Adrenal gland (tissue), 12 donors: ENCODE measurements around the gene ENTR1. TPM values are rescaled to one million over a fixed set of nuclear protein-coding genes. Genes with fewer than 3 reads are reported as not detected.

Source experiments
- DNase-seq, 7 donors: peaks; one replicate each; pipeline ENCODE4 v3.0.0-alpha.2; 2019 to 2020
- H3K27ac ChIP-seq, 5 donors: fragments of 200-600 bp; sonication (generic) in 4 of 5; 1 replicate in 3 of 5; 2 replicates in 2 of 5; pipeline versions ENCODE4 v1.5.1 to v1.8.0; 2016 to 2020; ENCODE audit warnings: mild to moderate bottlenecking in 1 of 5
- H3K27me3 ChIP-seq: fragments of 200-600 bp; 2 replicates; pipeline ENCODE4 v1.8.0; 2021
- H3K36me3 ChIP-seq, 2 donors: fragments of 200-600 bp; replicated peaks in 1 of 2; 1 replicate in 1 of 2; 2 replicates in 1 of 2; pipeline versions ENCODE4 v1.5.1 to v1.8.0; 2018 to 2022
- H3K4me1 ChIP-seq, 2 donors: fragments of 200-600 bp; replicated peaks in 1 of 2; 1 replicate in 1 of 2; 2 replicates in 1 of 2; pipeline versions ENCODE4 v1.5.1 to v1.8.0; 2018 to 2021
- H3K4me3 ChIP-seq, 4 donors: fragments of 200-600 bp; sonication (generic) in 3 of 4; one replicate each; pipeline ENCODE4 v1.5.1; 2016 to 2018
- H3K9me3 ChIP-seq, 3 donors: fragments of 200-600 bp; sonication (generic) in 1 of 3; replicated peaks in 1 of 3; 1 replicate in 2 of 3; 2 replicates in 1 of 3; pipeline versions ENCODE4 v1.5.1 to v1.8.0; 2016 to 2021
- CTCF ChIP-seq, 6 experiments: fragments of 450-650 bp in 4 of 6; fragments of 200-600 bp in 2 of 6; sonication (generic) in 1 of 6; IDR thresholded peaks; 1 replicate in 5 of 6; 2 replicates in 1 of 6; pipeline versions ENCODE4 v1.5.1 to v1.8.0; 2016 to 2021; ENCODE audit warnings: antibody characterized with exemption in 6 of 6, mild to moderate bottlenecking in 2 of 6, moderate library complexity in 1 of 6
- POLR2A ChIP-seq, 2 donors: fragments of 450-650 bp; IDR thresholded peaks; one replicate each; pipeline ENCODE4 v1.6.1; 2017; ENCODE audit warnings: antibody characterized with exemption in 2 of 2, mild to moderate bottlenecking in 2 of 2, moderate library complexity in 1 of 2
- WGBS, 4 donors: extraction: QIAGEN DNeasy Blood & Tissue Kit in 2 of 4; methylation state at CpG; one replicate each; pipeline versions ENCODE4 v1.1.5 to v1.1.7; 2013 to 2017; 5-methylcytosine and 5-hydroxymethylcytosine counted together
- intact Hi-C, 2 donors: fragments of 100-400 bp; cut with DNase I; formaldehyde crosslinking; loops; one replicate each; pipeline versions ENCODE4 v1.14.1 to v1.15.0; 2022 to 2023
- polyA plus RNA-seq, 3 donors: library from polyadenylated mRNA; stranded (reverse); fragments of 200-250 nt in 2 of 3; fragments of 350-450 nt in 1 of 3; fragmentation: Illumina TruSeq in 1 of 3; extraction: RNeasy Lipid Tissue Mini Kit (QIAGEN cat#74804) in 1 of 3; gene quantifications; one replicate each; pipeline ENCODE4 v1.2.3, GENCODE V29; 2013 to 2014
- total RNA-seq, 9 donors: library from RNA; depleted of rRNA in 4 of 9; stranded (reverse); fragments of >200 nt in 4 of 9; fragments of 120-200 nt in 1 of 9; fragmentation: NEBNext Ultra II Directional in 1 of 9; extraction: Animal tissue kit (Norgen Biotek cat#: 25700) in 1 of 9; gene quantifications; one replicate each; pipeline versions ENCODE4 v1.1.0 to v1.2.4, GENCODE V29; 2013 to 2023
- donor health status: healthy with polysubstance abuse.
- donor health status: Bipolar disorder and iron deficiency.
- donor health status: DM: yes; HTN: yes; CAD: no.
- donor health status: DM: no; HTN: no; CAD: no.
- donor health status: DM: no; HTN: no; CAD: no.
- donor health status: DM: yes; HTN: yes; CAD: no.

The ENTR1 gene
- total and polyA plus RNA-seq, 12 donors = 13.3 to 48.4 (median 34.1) TPM

- intact Hi-C loops = no loop called here
- WGBS, 4 donors = 67 to 79% (median 77%) methylated on average over 15 to 18 of the region's 18 CpGs
- peaks cover 0 to 17% of the 10 kb centered on the region in 2 donors for H3K4me1 ChIP-seq
- no peak for DNase-seq
- TF ChIP-seq POLR2A (IDR thresholded peaks at IDR 0.05) = no peak
- H3K9me3 ChIP-seq = no peaks in the 10 kb centered on the region
- H3K36me3 ChIP-seq = peaks cover 0 to 4% of the 10 kb centered on the region in 2 donors
- H3K27ac ChIP-seq = no peak overlapping the region
- no peak overlapping the region for H3K4me3 ChIP-seq
- H3K27me3 ChIP-seq = no peaks in the 10 kb centered on the region
Measured at GRCh38 chr9:136368190-136368589, 42.2 kb downstream of the ENTR1 start.

- WGBS, 4 donors = 83% methylated on average over 15 to 45 of the region's 45 CpGs
- TF ChIP-seq CTCF (IDR thresholded peaks at IDR 0.05) (no peak), POLR2A (IDR thresholded peaks at IDR 0.05) (no peak)
- H3K27ac ChIP-seq = no peak overlapping the region
- DNase-seq = no peak
- no peaks in the 10 kb centered on the region for H3K9me3 ChIP-seq
- H3K27me3 ChIP-seq = no peaks in the 10 kb centered on the region
- peaks cover 0 to 13% of the 10 kb centered on the region in 2 donors for H3K4me1 ChIP-seq
- H3K36me3 ChIP-seq = peaks cover 0 to 4% of the 10 kb centered on the region in 2 donors
- intact Hi-C loops = no loop called here
- H3K4me3 ChIP-seq = no peak overlapping the region
Measured at GRCh38 chr9:136367296-136368145, 42.9 kb downstream of the ENTR1 start.

DNA sequence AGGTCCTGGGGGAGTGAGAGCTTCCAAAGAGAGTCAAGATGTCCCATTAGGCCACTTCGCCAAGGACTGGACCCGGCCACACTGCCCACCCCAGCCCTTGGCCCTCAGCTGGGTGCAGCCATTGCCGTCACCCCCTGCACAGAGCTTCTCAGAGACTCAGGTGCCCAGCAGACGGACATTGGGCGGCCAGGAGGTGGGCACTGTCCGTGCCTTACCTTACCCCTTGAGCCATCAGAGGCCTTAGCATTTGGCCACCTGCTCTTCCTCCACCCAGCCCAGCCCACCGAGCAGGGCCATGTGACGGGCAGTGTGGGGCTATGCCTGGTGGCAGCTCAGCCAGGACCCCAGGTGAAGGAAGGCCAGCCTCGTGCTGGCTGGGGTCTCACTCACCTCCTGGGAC lies 43.6 kb downstream of the ENTR1 start:
- no peak for DNase-seq
- H3K4me1 ChIP-seq = peaks cover 0 to 8% of the 10 kb centered on the region in 2 donors
- H3K4me3 ChIP-seq = no peak overlapping the region
- intact Hi-C loops = no loop called here
- no peaks in the 10 kb centered on the region for H3K27me3 ChIP-seq
- 79 to 88% (median 84%) methylated on average over 2 to 9 of the region's 9 CpGs for WGBS, 4 donors
- no peak for TF ChIP-seq CTCF (IDR thresholded peaks at IDR 0.05)
- H3K27ac ChIP-seq = no peak overlapping the region
- H3K9me3 ChIP-seq = no peaks in the 10 kb centered on the region
- peaks cover 0 to 4% of the 10 kb centered on the region in 2 donors for H3K36me3 ChIP-seq

DNA sequence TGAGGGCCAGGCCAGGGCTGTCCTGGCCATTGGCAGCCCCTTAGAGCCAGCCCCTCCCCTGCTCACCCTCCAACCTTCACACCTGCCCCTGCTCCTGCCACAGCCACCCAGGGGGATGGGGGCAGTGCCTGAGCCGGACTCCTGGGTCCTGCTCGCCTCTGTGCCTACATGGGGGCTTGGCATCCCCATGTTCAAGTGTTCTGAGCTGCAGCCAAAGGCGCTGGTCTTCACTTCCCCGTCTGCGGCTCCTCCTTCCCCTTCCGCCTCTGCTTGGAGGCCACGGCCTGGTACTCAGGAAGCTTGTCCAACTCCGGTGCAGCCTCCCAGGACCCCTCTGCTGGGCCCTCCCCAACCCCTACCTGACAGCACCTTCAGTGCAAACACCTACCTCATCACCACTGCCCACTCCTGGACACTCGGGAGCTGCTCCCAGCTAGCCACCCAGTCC lies 44.6 kb downstream of the ENTR1 start:
- WGBS, 4 donors = 47 to 62% (median 59%) methylated on average over 2 to 9 of the region's 9 CpGs

More for the DNA sequence above, 44.6 kb downstream of the ENTR1 start:
- no peak for DNase-seq
- intact Hi-C loops = no loop called here
- Histone ChIP-seq H3K4me3 (no peak overlapping the region), H3K27me3 (no peaks in the 10 kb centered on the region), H3K9me3 (no peaks in the 10 kb centered on the region), H3K27ac (no peak overlapping the region), H3K4me1 (peaks cover 0 to 8% of the 10 kb centered on the region in 2 donors), H3K36me3 (peaks cover 0 to 4% of the 10 kb centered on the region in 2 donors)
- TF ChIP-seq CTCF (IDR thresholded peaks at IDR 0.05) (no peak), POLR2A (IDR thresholded peaks at IDR 0.05) (no peak)
